Endodermal cell (in vitro differentiated cells): ENCODE measurements around the gene ATP2A3. TPM values are rescaled to one million over a fixed set of nuclear protein-coding genes. Genes with fewer than 3 reads are reported as not detected.

Experiments used
- DNase-seq: peaks from one replicate; pipeline ENCODE4 v3.0.0-alpha.2; 2017
- H3K27ac ChIP-seq: 2 replicates; pipeline ENCODE4 v1.5.1; 2013; ENCODE audit warnings: mild to moderate bottlenecking, low read depth, low read length, moderate library complexity
- H3K27me3 ChIP-seq: 2 replicates; pipeline ENCODE4 v1.6.1; 2013; ENCODE audit warnings: mild to moderate bottlenecking, low read length, moderate library complexity; ENCODE audit not compliant: insufficient read depth, control insufficient read depth, poor library complexity, severe bottlenecking
- H3K36me3 ChIP-seq: 2 replicates; pipeline ENCODE4 v1.7.0; 2013; ENCODE audit warnings: mild to moderate bottlenecking, low read length, moderate library complexity; ENCODE audit not compliant: control insufficient read depth, insufficient read depth
- H3K4me1 ChIP-seq: one replicate; pipeline ENCODE4 v1.7.0; 2013; ENCODE audit warnings: low read length; ENCODE audit not compliant: control insufficient read depth, insufficient read depth
- H3K4me3 ChIP-seq: 2 replicates; pipeline ENCODE4 v1.5.1; 2013; ENCODE audit warnings: mild to moderate bottlenecking, low read length, moderate library complexity
- H3K9ac ChIP-seq: 2 replicates; pipeline ENCODE4 v1.6.1; 2013; ENCODE audit warnings: mild to moderate bottlenecking, low read length, moderate library complexity; ENCODE audit not compliant: poor library complexity, severe bottlenecking; ENCODE audit errors: extremely low read depth
- H3K9me3 ChIP-seq: 2 replicates; pipeline ENCODE4 v1.6.1; 2013; ENCODE audit warnings: mild to moderate bottlenecking, low read length, moderate library complexity; ENCODE audit not compliant: control insufficient read depth
- H3K27ac Mint-ChIP-seq: 2 replicates; pipeline ENCODE4 v1.8.0; 2020; ENCODE audit warnings: mixed read lengths
- H3K27me3 Mint-ChIP-seq: 2 replicates; pipeline ENCODE4 v1.8.0; 2021; ENCODE audit warnings: mild to moderate bottlenecking, mixed read lengths; ENCODE audit not compliant: insufficient read depth
- H3K36me3 Mint-ChIP-seq: 2 replicates; pipeline ENCODE4 v1.8.0; 2020; ENCODE audit warnings: low read depth, mixed read lengths
- H3K4me1 Mint-ChIP-seq: 2 replicates; pipeline ENCODE4 v1.8.0; 2020; ENCODE audit warnings: mixed read lengths
- H3K4me3 Mint-ChIP-seq: 2 replicates; pipeline ENCODE4 v1.8.0; 2020; ENCODE audit warnings: mild to moderate bottlenecking, moderate library complexity, mixed read lengths
- H3K9me3 Mint-ChIP-seq: 2 replicates; pipeline ENCODE4 v1.8.0; 2020; ENCODE audit warnings: mild to moderate bottlenecking, mixed read lengths
- CTCF ChIP-seq: fragments of 200-600 bp; sonication (generic); conservative IDR thresholded peaks from 2 replicates; pipeline ENCODE4 v1.5.0; 2021; ENCODE audit warnings: antibody characterized with exemption, mild to moderate bottlenecking
- WGBS, 2 experiments: methylation state at CpG; one replicate each; pipeline versions ENCODE4 v1.1.5 to v1.1.7; 2013; ENCODE audit warnings: missing lambda C conversion rate in 2 of 2, mixed read lengths in 1 of 2; ENCODE audit not compliant: insufficient coverage in 1 of 2, insufficient read length in 1 of 2; 5-methylcytosine and 5-hydroxymethylcytosine counted together
- total RNA-seq, 2 donors: library from RNA; stranded (reverse); fragmentation: NEBNext Ultra II Directional in 1 of 2; extraction: Animal tissue kit (Norgen Biotek cat#: 25700) in 1 of 2; gene quantifications; 2 replicates in 1 of 2; 3 replicates in 1 of 2; pipeline ENCODE4 v1.2.1, GENCODE V29; 2021

Gene ATP2A3
- total RNA-seq, 2 donors from 2014 or later = 1.4 to 3.7 TPM

GRCh38 chr17:3929181-3929580, 35.1 kb downstream of the ATP2A3 start:
- H3K9me3 Mint-ChIP-seq = no peaks in the 10 kb centered on the region
- H3K9ac ChIP-seq = no peak overlapping the region
- H3K4me1 Mint-ChIP-seq = peaks cover 6% of the 10 kb centered on the region
- no peak for DNase-seq
- no peak for TF ChIP-seq CTCF
- H3K4me3 Mint-ChIP-seq = no peak overlapping the region
- no peaks in the 10 kb centered on the region for H3K4me1 ChIP-seq
- WGBS, 2 experiments = 91 to 92% methylated on average over 9 to 12 of the region's 12 CpGs
- no peaks in the 10 kb centered on the region for H3K36me3 Mint-ChIP-seq
- no peaks in the 10 kb centered on the region for H3K36me3 ChIP-seq
- no peak overlapping the region for H3K27ac ChIP-seq
- no peak overlapping the region for H3K4me3 ChIP-seq
- H3K9me3 ChIP-seq = no peaks in the 10 kb centered on the region
- no peaks in the 10 kb centered on the region for H3K27me3 ChIP-seq
- H3K27me3 Mint-ChIP-seq = no peaks in the 10 kb centered on the region
- no peak overlapping the region for H3K27ac Mint-ChIP-seq

- no peaks in the 10 kb centered on the region for H3K4me1 ChIP-seq
- Mint-ChIP-seq H3K27me3 (no peaks in the 10 kb centered on the region), H3K9me3 (no peaks in the 10 kb centered on the region), H3K36me3 (no peaks in the 10 kb centered on the region), H3K27ac (no peak overlapping the region), H3K4me3 (no peak overlapping the region), H3K4me1 (peaks cover 6% of the 10 kb centered on the region)
- no peak overlapping the region for H3K9ac ChIP-seq
- no peak for TF ChIP-seq CTCF
- H3K9me3 ChIP-seq = no peaks in the 10 kb centered on the region
- 92 to 95% methylated on average over 2 to 16 of the region's 16 CpGs for WGBS, 2 experiments
- H3K4me3 ChIP-seq = no peak overlapping the region
- H3K27me3 ChIP-seq = no peaks in the 10 kb centered on the region
- no peak overlapping the region for H3K27ac ChIP-seq
- no peaks in the 10 kb centered on the region for H3K36me3 ChIP-seq
- DNase-seq = no peak
Measured at GRCh38 chr17:3928406-3928805, 35.8 kb downstream of the ATP2A3 start.

GRCh38 chr17:3927628-3928340, 36.5 kb downstream of the ATP2A3 start:
- Histone ChIP-seq H3K9me3 (no peaks in the 10 kb centered on the region), H3K27me3 (no peaks in the 10 kb centered on the region), H3K9ac (no peak overlapping the region), H3K27ac (no peak overlapping the region), H3K4me1 (no peaks in the 10 kb centered on the region), H3K36me3 (no peaks in the 10 kb centered on the region), H3K4me3 (no peak overlapping the region)
- Mint-ChIP-seq H3K4me3 (no peak overlapping the region), H3K4me1 (peaks cover 7% of the 10 kb centered on the region), H3K9me3 (no peaks in the 10 kb centered on the region), H3K27ac (no peak overlapping the region), H3K36me3 (no peaks in the 10 kb centered on the region), H3K27me3 (no peaks in the 10 kb centered on the region)
- no peak for DNase-seq
- WGBS, 2 experiments = 88 to 90% methylated on average over 12 to 15 of the region's 15 CpGs
- TF ChIP-seq CTCF = no peak
